GM12874 (cell line): ENCODE measurements around the gene HMGB4.

Experiments
- CTCF ChIP-seq: IDR thresholded peaks from 2 replicates; pipeline ENCODE4 v1.5.1; 2011; ENCODE audit warnings: low read depth, mild to moderate bottlenecking, control low read depth, low read length, moderate library complexity; ENCODE audit not compliant: insufficient read depth

Gene HMGB4

GRCh38 chr1:33895976-33896375 is 32.1 kb downstream of the HMGB4 start:
- TF ChIP-seq CTCF = no peak

GRCh38 chr1:33897092-33897725 is 33.3 kb downstream of the HMGB4 start:
- TF ChIP-seq CTCF = no peak

DNA sequence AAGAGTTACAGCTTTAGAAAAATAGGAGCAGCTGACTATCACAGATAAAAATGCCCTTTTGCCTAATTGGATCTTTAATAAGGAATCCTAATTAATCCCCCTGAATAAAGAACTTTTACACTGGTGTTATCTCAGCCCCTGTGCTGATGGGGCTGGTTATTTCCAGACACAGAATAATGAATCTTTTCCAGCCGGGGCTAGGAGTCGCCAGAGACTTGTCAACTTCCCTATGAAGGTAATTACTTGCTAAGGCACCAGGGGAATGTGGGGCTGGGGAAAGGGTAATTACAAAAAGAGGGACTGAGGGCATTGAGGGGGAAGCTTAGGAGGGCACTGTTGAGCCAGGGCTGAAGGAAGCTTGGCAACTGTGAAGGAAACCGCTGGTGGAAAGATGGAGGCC is 34.5 kb downstream of the HMGB4 start:
- TF ChIP-seq CTCF = no peak

- no peak for TF ChIP-seq CTCF
Observed at GRCh38 chr1:33898881-33899280, 35.0 kb downstream of the HMGB4 start.

DNA sequence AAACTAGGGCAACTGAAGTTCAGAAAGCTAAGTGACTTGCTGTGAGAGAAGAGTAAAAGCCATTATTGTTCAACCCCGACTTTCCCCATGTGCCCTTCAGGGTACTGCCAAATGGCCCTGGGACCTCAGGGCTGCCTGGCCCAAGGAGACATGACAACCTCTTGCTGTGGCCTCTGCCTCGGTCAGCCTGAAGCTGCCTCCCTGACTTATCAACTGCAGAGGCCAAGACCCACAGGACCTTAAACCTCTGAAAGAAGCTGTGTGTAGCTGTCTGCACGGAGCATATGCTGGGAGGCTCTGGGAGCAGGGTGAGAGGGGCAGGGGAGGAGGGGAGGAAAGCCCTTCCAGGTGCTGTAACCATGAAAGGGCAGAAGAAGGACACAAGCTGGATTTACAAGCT is 35.9 kb downstream of the HMGB4 start:
- no peak for TF ChIP-seq CTCF

- TF ChIP-seq CTCF = no peak
Observed at GRCh38 chr1:33902486-33903209, 38.8 kb downstream of the HMGB4 start.

DNA sequence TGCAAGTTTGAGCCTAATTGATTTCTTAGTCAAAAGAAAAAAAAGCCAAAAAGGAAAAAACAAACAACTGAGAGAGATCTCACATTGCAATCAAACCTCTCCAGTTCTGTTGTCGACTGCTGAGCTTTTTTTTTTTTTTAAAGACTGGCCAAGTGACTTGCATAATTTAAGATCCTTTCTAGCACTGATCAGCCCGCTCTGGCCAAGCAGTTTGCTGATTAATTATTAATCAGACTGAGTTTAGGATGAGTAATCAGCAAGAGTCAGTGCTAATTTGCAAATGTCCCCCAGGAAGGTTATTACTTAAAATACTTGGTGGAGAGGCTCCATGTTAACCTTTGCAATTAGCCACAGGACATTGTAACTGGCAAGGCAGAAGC is 39.3 kb downstream of the HMGB4 start:
- TF ChIP-seq CTCF = no peak
